GM23338 (cell line): ENCODE measurements around the gene TMBIM6.

Source experiments
- CREB1 ChIP-seq: fragments of 250-450 bp; sonication (Bioruptor Pico); IDR thresholded peaks from 2 replicates; pipeline ENCODE4 v1.5.0; 2020; ENCODE audit warnings: low read depth, mild to moderate bottlenecking, moderate library complexity
- EZH2 ChIP-seq: fragments of 200-600 bp; sonication (generic); IDR thresholded peaks from one replicate; pipeline ENCODE4 v1.8.0; 2017; ENCODE audit warnings: antibody characterized with exemption, mild to moderate bottlenecking, low read depth; ENCODE audit not compliant: unreplicated experiment
- EZH2phosphoT487 ChIP-seq: fragments of 200-600 bp; sonication (generic); IDR thresholded peaks from one replicate; pipeline ENCODE4 v1.8.1; 2018; ENCODE audit warnings: antibody characterized with exemption; ENCODE audit not compliant: unreplicated experiment
- JUNB ChIP-seq: IDR thresholded peaks from one replicate; pipeline ENCODE4 v1.6.1; 2016; ENCODE audit warnings: antibody characterized with exemption; ENCODE audit not compliant: unreplicated experiment
- POLR2AphosphoS5 ChIP-seq: IDR thresholded peaks from 2 replicates; pipeline ENCODE4 v1.6.1; 2016; ENCODE audit warnings: antibody characterized with exemption, low read depth
- STAT1 ChIP-seq: IDR thresholded peaks from one replicate; pipeline ENCODE4 v1.6.1; 2016; ENCODE audit warnings: antibody characterized with exemption; ENCODE audit not compliant: unreplicated experiment
- ZNF114 ChIP-seq: fragments of 250-450 bp; sonication (Bioruptor Pico); IDR thresholded peaks from 2 replicates; pipeline ENCODE4 v1.5.0; 2020; ENCODE audit warnings: mild to moderate bottlenecking, moderate library complexity
- TF ChIP-seq, protein P1 (sequence below), 2 experiments: fragments of 200-600 bp in 1 of 2; sonication (generic) in 1 of 2; conservative IDR thresholded peaks; 2 replicates each; pipeline versions ENCODE4 v1.5.1 to v1.6.1; 2016 to 2017; ENCODE audit warnings: antibody characterized with exemption in 2 of 2, low read depth in 2 of 2, mild to moderate bottlenecking in 2 of 2, moderate library complexity in 1 of 2
- TF ChIP-seq, protein P2 (sequence below): IDR thresholded peaks from one replicate; pipeline ENCODE4 v1.6.1; 2018; ENCODE audit warnings: antibody characterized with exemption; ENCODE audit not compliant: unreplicated experiment

DNA sequence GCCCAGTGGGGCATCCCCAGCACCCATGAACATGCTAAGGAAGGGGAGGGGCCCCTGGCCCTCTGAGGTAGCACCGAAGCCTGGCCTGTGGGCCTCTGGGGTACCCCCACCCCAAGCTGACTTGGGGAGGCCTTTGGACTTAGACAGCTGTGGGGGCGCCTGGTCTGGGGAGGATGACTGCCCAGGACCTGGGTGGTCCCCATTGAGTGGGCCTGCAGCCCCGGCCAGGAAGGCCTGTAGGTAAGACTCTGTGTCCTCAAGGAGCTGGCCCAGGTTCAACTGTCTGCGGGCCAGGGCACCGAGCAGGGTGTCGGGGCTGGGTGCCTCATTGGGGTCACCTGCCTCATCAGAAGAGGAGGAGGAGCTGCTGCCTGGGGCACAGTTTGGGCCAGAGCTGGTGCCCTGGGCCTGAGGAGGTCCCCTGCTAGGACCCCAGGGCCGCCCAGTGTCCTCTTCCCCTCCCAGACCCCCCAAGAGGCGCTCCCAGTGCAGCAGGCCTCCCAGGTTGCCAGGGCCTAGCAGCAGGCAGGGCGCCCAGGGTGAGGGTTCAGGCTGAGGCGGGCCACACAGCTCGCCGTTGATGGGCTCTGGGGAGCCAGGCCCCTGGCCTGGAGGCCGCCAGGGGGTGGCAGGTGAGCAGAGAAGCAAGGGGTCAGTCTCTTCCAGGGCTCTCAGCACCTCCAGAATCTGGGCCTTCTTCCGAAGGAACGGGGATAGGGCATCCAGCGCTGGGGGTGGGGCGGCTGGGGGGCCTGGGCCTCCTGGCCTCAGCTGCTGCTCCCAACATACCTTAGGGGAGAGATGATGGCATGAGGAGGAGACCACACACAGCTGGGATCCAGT, 55.5 kb downstream of the TMBIM6 start:
- TF ChIP-seq, protein P1, sequence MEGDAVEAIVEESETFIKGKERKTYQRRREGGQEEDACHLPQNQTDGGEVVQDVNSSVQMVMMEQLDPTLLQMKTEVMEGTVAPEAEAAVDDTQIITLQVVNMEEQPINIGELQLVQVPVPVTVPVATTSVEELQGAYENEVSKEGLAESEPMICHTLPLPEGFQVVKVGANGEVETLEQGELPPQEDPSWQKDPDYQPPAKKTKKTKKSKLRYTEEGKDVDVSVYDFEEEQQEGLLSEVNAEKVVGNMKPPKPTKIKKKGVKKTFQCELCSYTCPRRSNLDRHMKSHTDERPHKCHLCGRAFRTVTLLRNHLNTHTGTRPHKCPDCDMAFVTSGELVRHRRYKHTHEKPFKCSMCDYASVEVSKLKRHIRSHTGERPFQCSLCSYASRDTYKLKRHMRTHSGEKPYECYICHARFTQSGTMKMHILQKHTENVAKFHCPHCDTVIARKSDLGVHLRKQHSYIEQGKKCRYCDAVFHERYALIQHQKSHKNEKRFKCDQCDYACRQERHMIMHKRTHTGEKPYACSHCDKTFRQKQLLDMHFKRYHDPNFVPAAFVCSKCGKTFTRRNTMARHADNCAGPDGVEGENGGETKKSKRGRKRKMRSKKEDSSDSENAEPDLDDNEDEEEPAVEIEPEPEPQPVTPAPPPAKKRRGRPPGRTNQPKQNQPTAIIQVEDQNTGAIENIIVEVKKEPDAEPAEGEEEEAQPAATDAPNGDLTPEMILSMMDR (conservative IDR thresholded peaks at IDR 0.05; ENCODE audit: low read depth in 2 of 2) = 0 out of 4 replicates have a peak, but pooled peaks of 1 of the 2 experiments have one; percentile 13
- no peak for TF ChIP-seq EZH2phosphoT487
- TF ChIP-seq EZH2 = no peak
- no peak for TF ChIP-seq ZNF114 (CRISPR knock-in tag)
- TF ChIP-seq CREB1 (CRISPR knock-in tag) = no peak
- TF ChIP-seq, protein P2, sequence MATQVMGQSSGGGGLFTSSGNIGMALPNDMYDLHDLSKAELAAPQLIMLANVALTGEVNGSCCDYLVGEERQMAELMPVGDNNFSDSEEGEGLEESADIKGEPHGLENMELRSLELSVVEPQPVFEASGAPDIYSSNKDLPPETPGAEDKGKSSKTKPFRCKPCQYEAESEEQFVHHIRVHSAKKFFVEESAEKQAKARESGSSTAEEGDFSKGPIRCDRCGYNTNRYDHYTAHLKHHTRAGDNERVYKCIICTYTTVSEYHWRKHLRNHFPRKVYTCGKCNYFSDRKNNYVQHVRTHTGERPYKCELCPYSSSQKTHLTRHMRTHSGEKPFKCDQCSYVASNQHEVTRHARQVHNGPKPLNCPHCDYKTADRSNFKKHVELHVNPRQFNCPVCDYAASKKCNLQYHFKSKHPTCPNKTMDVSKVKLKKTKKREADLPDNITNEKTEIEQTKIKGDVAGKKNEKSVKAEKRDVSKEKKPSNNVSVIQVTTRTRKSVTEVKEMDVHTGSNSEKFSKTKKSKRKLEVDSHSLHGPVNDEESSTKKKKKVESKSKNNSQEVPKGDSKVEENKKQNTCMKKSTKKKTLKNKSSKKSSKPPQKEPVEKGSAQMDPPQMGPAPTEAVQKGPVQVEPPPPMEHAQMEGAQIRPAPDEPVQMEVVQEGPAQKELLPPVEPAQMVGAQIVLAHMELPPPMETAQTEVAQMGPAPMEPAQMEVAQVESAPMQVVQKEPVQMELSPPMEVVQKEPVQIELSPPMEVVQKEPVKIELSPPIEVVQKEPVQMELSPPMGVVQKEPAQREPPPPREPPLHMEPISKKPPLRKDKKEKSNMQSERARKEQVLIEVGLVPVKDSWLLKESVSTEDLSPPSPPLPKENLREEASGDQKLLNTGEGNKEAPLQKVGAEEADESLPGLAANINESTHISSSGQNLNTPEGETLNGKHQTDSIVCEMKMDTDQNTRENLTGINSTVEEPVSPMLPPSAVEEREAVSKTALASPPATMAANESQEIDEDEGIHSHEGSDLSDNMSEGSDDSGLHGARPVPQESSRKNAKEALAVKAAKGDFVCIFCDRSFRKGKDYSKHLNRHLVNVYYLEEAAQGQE = no peak
- TF ChIP-seq JUNB = no peak
- no peak for TF ChIP-seq POLR2AphosphoS5
- TF ChIP-seq STAT1 = no peak
